Measurements from ENCODE around the gene FAM168B.

The FAM168B gene

DNA sequence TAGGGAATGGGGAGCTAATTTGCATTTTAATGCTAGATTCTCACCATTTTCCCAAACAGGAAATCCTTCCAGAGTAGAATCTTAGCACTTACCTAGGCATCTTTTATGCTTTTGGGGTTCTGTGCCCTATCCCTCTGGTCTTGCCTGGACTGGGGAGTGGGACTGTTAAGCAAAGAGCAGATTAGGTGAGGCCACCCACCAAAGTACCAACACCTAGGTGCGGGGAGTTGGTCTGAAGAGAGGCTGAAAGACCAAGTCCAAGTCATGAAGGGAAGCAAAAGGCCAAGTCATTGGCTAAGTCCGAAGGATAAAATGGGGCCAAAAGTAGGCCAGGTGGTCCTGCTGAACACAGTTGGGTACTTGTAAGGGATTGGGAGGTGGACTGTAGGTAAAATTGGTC lies 86.7 kb downstream of the FAM168B start:
- DNase-seq (ENCODE audit: low read depth in 1 of 2, low spot score in 1 of 2), result no peak
- TF ChIP-seq, protein P1, sequence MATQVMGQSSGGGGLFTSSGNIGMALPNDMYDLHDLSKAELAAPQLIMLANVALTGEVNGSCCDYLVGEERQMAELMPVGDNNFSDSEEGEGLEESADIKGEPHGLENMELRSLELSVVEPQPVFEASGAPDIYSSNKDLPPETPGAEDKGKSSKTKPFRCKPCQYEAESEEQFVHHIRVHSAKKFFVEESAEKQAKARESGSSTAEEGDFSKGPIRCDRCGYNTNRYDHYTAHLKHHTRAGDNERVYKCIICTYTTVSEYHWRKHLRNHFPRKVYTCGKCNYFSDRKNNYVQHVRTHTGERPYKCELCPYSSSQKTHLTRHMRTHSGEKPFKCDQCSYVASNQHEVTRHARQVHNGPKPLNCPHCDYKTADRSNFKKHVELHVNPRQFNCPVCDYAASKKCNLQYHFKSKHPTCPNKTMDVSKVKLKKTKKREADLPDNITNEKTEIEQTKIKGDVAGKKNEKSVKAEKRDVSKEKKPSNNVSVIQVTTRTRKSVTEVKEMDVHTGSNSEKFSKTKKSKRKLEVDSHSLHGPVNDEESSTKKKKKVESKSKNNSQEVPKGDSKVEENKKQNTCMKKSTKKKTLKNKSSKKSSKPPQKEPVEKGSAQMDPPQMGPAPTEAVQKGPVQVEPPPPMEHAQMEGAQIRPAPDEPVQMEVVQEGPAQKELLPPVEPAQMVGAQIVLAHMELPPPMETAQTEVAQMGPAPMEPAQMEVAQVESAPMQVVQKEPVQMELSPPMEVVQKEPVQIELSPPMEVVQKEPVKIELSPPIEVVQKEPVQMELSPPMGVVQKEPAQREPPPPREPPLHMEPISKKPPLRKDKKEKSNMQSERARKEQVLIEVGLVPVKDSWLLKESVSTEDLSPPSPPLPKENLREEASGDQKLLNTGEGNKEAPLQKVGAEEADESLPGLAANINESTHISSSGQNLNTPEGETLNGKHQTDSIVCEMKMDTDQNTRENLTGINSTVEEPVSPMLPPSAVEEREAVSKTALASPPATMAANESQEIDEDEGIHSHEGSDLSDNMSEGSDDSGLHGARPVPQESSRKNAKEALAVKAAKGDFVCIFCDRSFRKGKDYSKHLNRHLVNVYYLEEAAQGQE (IDR thresholded peaks at IDR 0.05; ENCODE audit: insufficient replicate concordance, low read depth), result no peak
- H3K27me3 ChIP-seq (ENCODE audit: insufficient read depth, poor library complexity, severe bottlenecking), result peaks cover 7% of the 10 kb centered on the region
- no peak overlapping the region for H3K27ac ChIP-seq (replicated peaks)
- no peak overlapping the region for H3K4me3 ChIP-seq (replicated peaks; ENCODE audit: insufficient read depth, low read length)

DNA sequence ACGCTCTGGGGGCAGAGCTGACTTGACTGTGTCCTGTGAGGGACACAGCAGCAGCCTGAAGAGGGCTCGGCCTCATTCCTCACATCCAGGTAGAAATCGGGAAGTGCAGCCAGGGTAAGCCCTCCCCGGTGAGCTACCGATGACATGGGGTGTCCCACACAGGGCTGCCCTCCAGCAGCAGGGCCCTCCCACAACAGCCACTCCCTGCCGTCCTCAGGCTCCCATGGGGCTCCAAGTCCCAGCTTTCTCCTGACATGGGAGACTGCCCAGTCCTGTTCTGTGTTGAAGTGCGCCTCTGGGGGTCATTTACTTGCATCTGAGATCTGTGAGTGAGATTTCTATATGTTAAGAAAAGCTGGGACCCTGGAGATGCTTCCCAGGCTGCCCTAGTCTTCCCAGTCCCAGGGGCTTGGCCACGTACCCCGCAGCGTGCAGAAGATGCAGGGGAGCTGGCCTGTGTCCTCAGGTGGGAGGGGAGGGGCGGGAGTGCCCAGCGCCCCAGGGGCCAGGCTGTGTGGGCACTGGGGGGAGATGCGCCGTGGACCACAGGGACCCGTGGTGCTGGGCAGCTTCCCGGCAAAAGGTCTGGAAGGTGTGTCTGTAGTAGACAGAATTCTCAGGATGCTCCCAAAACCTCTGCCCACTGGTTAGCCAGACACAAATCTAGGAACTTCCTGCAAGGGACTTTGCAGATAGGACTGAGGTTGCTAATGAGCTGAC lies 87.9 kb downstream of the FAM168B start:
- TF ChIP-seq SPI1 (IDR thresholded peaks at IDR 0.05; ENCODE audit: borderline replicate concordance, low read depth) (no peak), POLR2AphosphoS5 (IDR thresholded peaks at IDR 0.05; ENCODE audit: low read depth) (no peak)
- TF ChIP-seq, protein P1 (IDR thresholded peaks at IDR 0.05; ENCODE audit: insufficient replicate concordance, low read depth), result no peak
- H3K4me3 ChIP-seq (replicated peaks; ENCODE audit: insufficient read depth, low read length), result no peak overlapping the region
- no peak for DNase-seq (ENCODE audit: low read depth in 1 of 2, low spot score in 1 of 2)
- H3K27ac ChIP-seq (replicated peaks), result no peak overlapping the region
- peaks cover 3% of the 10 kb centered on the region for H3K27me3 ChIP-seq (ENCODE audit: insufficient read depth, poor library complexity, severe bottlenecking)

DNA sequence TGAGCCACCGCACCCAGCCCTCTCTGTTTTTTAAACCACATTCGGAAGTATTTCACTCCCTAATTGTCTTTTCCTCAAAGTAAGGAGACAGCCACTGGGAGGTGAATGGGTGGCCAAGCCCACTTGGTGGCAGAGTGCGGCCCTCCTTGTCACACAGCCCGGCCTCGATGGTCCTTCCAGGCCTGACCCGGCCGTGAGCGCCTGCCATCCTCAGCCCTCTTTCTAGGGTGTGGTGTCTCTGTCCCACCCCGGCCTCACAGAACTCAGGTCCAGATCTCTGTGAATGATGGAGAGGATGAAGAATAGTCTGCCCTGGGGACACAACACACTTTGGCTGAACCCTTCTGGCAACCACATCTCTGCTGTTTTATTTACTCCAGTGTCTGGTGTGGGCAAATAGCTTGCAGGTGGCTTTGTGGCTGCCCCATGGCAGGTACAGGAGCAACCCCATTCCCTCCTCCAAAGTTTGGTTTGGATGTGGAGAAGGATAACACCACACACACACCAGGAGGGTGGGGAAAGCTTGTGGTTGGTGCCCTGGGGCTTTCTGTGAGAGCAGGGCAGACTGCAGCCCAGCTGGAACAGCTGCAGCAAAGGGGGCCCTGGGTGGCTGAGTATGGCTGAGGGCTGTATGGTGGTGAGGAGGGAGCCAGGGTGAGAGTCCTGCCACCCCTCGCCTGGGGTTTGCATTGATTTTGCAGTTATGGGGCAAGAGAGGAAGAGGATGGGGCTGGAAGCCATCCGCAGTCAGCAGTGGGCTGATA lies 88.6 kb downstream of the FAM168B start:
- TF ChIP-seq POLR2AphosphoS5 (IDR thresholded peaks at IDR 0.05; ENCODE audit: low read depth), result no peak
- TF ChIP-seq, protein P1 (IDR thresholded peaks at IDR 0.05; ENCODE audit: insufficient replicate concordance, low read depth), result no peak
- DNase-seq (ENCODE audit: low read depth in 1 of 2, low spot score in 1 of 2), result no peak
- H3K4me3 ChIP-seq (replicated peaks; ENCODE audit: insufficient read depth, low read length), result no peak overlapping the region
- H3K27me3 ChIP-seq (ENCODE audit: insufficient read depth, poor library complexity, severe bottlenecking), result peaks cover 3% of the 10 kb centered on the region
- no peak overlapping the region for H3K27ac ChIP-seq (replicated peaks)

DNA sequence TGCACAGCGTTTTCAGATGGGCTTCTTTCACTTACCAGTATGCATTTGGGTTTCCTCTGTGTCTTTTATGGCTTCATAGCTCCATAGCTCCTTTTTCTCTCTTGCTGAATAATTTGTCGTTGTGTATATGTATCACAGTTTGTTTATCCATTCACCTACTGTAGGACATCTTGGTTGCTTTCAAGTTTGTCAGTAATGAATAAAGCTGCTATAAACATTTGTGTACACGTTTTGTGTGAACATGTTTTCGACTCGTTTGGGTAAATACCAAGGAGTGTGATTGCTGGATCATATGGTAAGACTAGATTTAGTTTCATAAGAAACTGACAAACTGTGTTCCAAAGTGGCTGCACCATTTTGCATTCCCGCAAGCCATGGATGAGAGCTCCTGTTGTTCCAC lies 94.7 kb downstream of the FAM168B start:
- TF ChIP-seq POLR2AphosphoS5 (IDR thresholded peaks at IDR 0.05; ENCODE audit: low read depth) (no peak), GABPA (IDR thresholded peaks at IDR 0.05; ENCODE audit: low read depth) (no peak)
- TF ChIP-seq, protein P2, sequence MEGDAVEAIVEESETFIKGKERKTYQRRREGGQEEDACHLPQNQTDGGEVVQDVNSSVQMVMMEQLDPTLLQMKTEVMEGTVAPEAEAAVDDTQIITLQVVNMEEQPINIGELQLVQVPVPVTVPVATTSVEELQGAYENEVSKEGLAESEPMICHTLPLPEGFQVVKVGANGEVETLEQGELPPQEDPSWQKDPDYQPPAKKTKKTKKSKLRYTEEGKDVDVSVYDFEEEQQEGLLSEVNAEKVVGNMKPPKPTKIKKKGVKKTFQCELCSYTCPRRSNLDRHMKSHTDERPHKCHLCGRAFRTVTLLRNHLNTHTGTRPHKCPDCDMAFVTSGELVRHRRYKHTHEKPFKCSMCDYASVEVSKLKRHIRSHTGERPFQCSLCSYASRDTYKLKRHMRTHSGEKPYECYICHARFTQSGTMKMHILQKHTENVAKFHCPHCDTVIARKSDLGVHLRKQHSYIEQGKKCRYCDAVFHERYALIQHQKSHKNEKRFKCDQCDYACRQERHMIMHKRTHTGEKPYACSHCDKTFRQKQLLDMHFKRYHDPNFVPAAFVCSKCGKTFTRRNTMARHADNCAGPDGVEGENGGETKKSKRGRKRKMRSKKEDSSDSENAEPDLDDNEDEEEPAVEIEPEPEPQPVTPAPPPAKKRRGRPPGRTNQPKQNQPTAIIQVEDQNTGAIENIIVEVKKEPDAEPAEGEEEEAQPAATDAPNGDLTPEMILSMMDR (IDR thresholded peaks at IDR 0.05; ENCODE audit: insufficient read depth, low read length), result no peak

More for the DNA sequence above, 94.7 kb downstream of the FAM168B start:
- Histone ChIP-seq H3K27ac (replicated peaks) (no peak overlapping the region), H3K4me3 (replicated peaks; ENCODE audit: insufficient read depth, low read length) (no peak overlapping the region), H3K27me3 (ENCODE audit: insufficient read depth, poor library complexity, severe bottlenecking) (no peaks in the 10 kb centered on the region)
- DNase-seq (ENCODE audit: low read depth in 1 of 2, low spot score in 1 of 2), result no peak
